Karpas-422 (cell line): ENCODE data around the gene BIN1. TPM values are rescaled to one million over a fixed set of nuclear protein-coding genes. Genes with fewer than 3 reads are reported as not detected.

Experiments used
- DNase-seq: peaks from one replicate; pipeline ENCODE4 v3.0.0-alpha.2; 2015
- H2AFZ ChIP-seq: fragments of 200-600 bp; sonication (generic); 2 replicates; pipeline ENCODE4 v1.6.1; 2014; ENCODE audit warnings: antibody characterized with exemption, low read length, mixed read lengths
- H3K27ac ChIP-seq: fragments of 200-600 bp; sonication (generic); 2 replicates; pipeline ENCODE4 v1.5.1; 2014; ENCODE audit warnings: mild to moderate bottlenecking, low read length, moderate library complexity
- H3K27me3 ChIP-seq: fragments of 200-600 bp; sonication (generic); 2 replicates; pipeline ENCODE4 v1.6.1; 2014; ENCODE audit warnings: low read length, mixed read lengths
- H3K36me3 ChIP-seq: fragments of 200-600 bp; sonication (generic); 2 replicates; pipeline ENCODE4 v1.6.1; 2014; ENCODE audit warnings: low read length, mixed read lengths; ENCODE audit not compliant: insufficient read depth
- H3K4me1 ChIP-seq: fragments of 200-600 bp; sonication (generic); 2 replicates; pipeline ENCODE4 v1.6.1; 2014; ENCODE audit warnings: mild to moderate bottlenecking, low read length, mixed read lengths
- H3K4me2 ChIP-seq: fragments of 200-600 bp; sonication (generic); 2 replicates; pipeline ENCODE4 v1.6.1; 2014; ENCODE audit warnings: low read length, low read depth, mild to moderate bottlenecking; ENCODE audit not compliant: poor library complexity, severe bottlenecking
- H3K4me3 ChIP-seq: fragments of 200-600 bp; sonication (generic); 2 replicates; pipeline ENCODE4 v1.5.1; 2014; ENCODE audit warnings: mild to moderate bottlenecking, antibody characterized with exemption, low read length, mixed read lengths
- H3K79me2 ChIP-seq: fragments of 200-600 bp; sonication (generic); 2 replicates; pipeline ENCODE4 v1.6.1; 2014; ENCODE audit warnings: mild to moderate bottlenecking, low read length, mixed read lengths
- H3K9ac ChIP-seq: fragments of 200-600 bp; sonication (generic); 2 replicates; pipeline ENCODE4 v1.6.0; 2014; ENCODE audit warnings: low read length
- H3K9me2 ChIP-seq: fragments of 200-600 bp; sonication (generic), shearing (Covaris generic); replicated peaks from 2 replicates; pipeline ENCODE4 v1.6.0; 2014; ENCODE audit warnings: mild to moderate bottlenecking, low read length, moderate library complexity; ENCODE audit not compliant: insufficient read depth
- H3K9me3 ChIP-seq: fragments of 300-700, 200-600 bp; sonication (generic); 2 replicates; pipeline ENCODE4 v1.6.1; 2014; ENCODE audit warnings: low read length, mixed read lengths
- H4K20me1 ChIP-seq: fragments of 200-600 bp; sonication (generic); 2 replicates; pipeline ENCODE4 v1.6.1; 2014; ENCODE audit warnings: mild to moderate bottlenecking, antibody characterized with exemption, low read length, low read depth; ENCODE audit not compliant: insufficient read depth
- total RNA-seq: library from RNA; depleted of rRNA; stranded (reverse); fragments of >200 nt; shearing (Covaris generic); gene quantifications from 2 replicates; pipeline ENCODE4 v1.2.3, GENCODE V29; 2014; ENCODE audit warnings: low replicate concordance

BIN1 gene
- total RNA-seq, 1 experiment from 2014 or later: 8.4 TPM

DNA sequence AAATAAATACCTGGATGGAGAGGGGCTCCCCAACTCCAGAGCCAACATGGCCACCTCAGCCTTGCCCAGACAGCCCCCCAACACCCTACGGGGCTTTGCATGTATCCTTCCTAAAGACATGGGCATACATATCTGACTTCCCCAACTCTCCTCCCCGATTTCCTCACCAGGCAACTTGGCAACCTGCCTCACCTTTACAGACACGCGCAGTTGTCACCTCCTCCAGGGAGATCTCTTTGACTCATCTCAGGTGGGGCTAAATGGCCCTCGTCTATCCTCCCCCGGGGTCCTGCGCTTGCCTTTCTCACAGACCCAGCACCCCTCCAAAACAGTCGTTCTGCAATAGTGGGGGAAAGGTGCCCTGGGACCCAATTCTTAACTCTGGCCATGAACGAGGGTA lies 10.6 kb upstream of the BIN1 start:
- H3K79me2 ChIP-seq: no peaks in the 10 kb centered on the region
- no peak overlapping the region for H2AFZ ChIP-seq
- no peaks in the 10 kb centered on the region for H3K36me3 ChIP-seq
- no peaks in the 10 kb centered on the region for H3K27me3 ChIP-seq
- H3K4me3 ChIP-seq: no peak overlapping the region
- no peak overlapping the region for H3K4me2 ChIP-seq
- DNase-seq: no peak
- no peaks in the 10 kb centered on the region for H4K20me1 ChIP-seq
- no peak overlapping the region for H3K27ac ChIP-seq
- H3K9ac ChIP-seq: no peak overlapping the region
- H3K9me3 ChIP-seq: no peaks in the 10 kb centered on the region
- H3K4me1 ChIP-seq: no peaks in the 10 kb centered on the region
- H3K9me2 ChIP-seq: no peaks in the 10 kb centered on the region

DNA sequence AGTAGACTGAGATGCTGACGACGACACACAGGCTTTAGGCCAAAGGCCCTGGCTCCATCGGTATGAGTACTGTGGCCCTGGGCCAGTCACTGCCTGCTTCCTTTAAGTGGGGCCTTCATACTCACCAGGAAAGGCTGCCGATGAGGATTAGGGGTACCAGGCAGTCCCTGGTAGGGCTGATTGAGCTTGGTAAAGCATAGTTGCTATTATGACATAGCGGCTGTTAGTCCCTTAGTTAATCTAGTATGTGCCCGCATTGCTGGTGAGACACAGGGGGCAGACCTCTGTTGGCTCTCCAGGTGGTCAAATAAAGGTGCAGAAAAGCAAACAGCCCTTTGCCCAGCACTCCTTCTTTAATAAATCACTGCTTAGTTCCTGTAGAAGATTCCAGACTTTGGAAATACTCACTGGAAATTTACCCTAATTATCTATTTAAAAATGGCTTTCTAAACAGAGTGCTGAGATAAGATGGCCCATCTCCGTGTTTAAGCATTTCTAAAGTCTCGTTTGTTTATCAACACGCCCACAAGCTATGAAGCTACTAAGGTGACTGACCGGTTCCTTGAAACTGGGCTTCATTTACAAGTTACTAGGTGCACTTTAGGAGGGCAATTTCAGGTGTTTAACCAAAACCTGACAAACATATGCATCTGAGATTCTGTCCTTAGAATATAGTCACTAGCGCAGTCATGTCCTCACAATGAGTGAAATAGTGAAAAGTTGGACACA lies 8.7 kb upstream of the BIN1 start:
- Histone ChIP-seq H3K27me3 (no peaks in the 10 kb centered on the region), H3K27ac (no peak overlapping the region), H4K20me1 (no peaks in the 10 kb centered on the region), H3K36me3 (no peaks in the 10 kb centered on the region), H3K4me3 (no peak overlapping the region), H3K4me1 (no peaks in the 10 kb centered on the region), H3K9me3 (no peaks in the 10 kb centered on the region), H3K9ac (no peak overlapping the region), H3K79me2 (no peaks in the 10 kb centered on the region), H2AFZ (no peak overlapping the region), H3K4me2 (no peak overlapping the region), H3K9me2 (no peaks in the 10 kb centered on the region)
- no peak for DNase-seq

DNA sequence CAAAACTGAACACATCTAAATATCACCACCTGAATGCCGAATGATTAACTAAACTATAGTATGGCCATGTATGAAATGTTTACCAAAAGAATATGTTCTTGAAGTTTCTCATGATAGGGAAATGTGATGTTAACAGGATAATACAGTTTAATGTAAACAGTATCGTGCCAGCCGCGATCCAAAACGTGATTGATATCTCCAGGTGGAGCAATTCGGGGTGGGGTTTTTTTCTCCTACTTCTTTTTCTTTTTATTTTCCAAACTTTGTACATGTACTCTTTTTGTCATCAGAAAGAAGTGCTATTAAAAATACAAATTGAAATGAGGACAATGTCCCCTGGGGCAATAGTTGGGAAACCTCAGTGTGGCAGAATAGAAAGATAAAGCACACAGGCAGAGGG lies 4.0 kb upstream of the BIN1 start:
- Histone ChIP-seq H3K79me2 (no peaks in the 10 kb centered on the region), H3K9me3 (no peaks in the 10 kb centered on the region), H3K27me3 (no peaks in the 10 kb centered on the region), H3K4me2 (no peak overlapping the region), H3K9me2 (no peaks in the 10 kb centered on the region), H4K20me1 (no peaks in the 10 kb centered on the region), H3K36me3 (no peaks in the 10 kb centered on the region), H2AFZ (no peak overlapping the region), H3K4me1 (peaks cover 7% of the 10 kb centered on the region), H3K9ac (no peak overlapping the region), H3K4me3 (no peak overlapping the region), H3K27ac (no peak overlapping the region)
- no peak for DNase-seq

GRCh38 chr2:127108090-127108523 lies 1.2 kb upstream of the BIN1 start:
- Histone ChIP-seq H3K4me1 (peaks cover 7% of the 10 kb centered on the region), H3K27ac (no peak overlapping the region), H3K4me2 (no peak overlapping the region), H2AFZ (no peak overlapping the region), H3K9ac (no peak overlapping the region), H3K27me3 (no peaks in the 10 kb centered on the region), H3K9me2 (no peaks in the 10 kb centered on the region), H3K36me3 (no peaks in the 10 kb centered on the region), H3K4me3 (no peak overlapping the region), H3K79me2 (no peaks in the 10 kb centered on the region), H3K9me3 (no peaks in the 10 kb centered on the region), H4K20me1 (no peaks in the 10 kb centered on the region)
- DNase-seq: no peak

- Histone ChIP-seq H3K27me3 (no peaks in the 10 kb centered on the region), H3K4me2 (peak overlapping the region; percentile 59), H3K4me3 (peak overlapping the region; percentile 53; the same call in 1 of the 2 replicates), H3K79me2 (no peaks in the 10 kb centered on the region), H3K4me1 (peaks cover 7% of the 10 kb centered on the region), H3K9ac (no peak overlapping the region), H3K36me3 (no peaks in the 10 kb centered on the region), H3K9me2 (no peaks in the 10 kb centered on the region), H2AFZ (peak overlapping the region; percentile 21; the same call in 1 of the 2 replicates), H4K20me1 (no peaks in the 10 kb centered on the region), H3K27ac (no peak overlapping the region), H3K9me3 (no peaks in the 10 kb centered on the region)
- DNase-seq: no peak
These were observed 657 bp upstream of the BIN1 start for GRCh38 chr2:127107622-127107999.

DNA sequence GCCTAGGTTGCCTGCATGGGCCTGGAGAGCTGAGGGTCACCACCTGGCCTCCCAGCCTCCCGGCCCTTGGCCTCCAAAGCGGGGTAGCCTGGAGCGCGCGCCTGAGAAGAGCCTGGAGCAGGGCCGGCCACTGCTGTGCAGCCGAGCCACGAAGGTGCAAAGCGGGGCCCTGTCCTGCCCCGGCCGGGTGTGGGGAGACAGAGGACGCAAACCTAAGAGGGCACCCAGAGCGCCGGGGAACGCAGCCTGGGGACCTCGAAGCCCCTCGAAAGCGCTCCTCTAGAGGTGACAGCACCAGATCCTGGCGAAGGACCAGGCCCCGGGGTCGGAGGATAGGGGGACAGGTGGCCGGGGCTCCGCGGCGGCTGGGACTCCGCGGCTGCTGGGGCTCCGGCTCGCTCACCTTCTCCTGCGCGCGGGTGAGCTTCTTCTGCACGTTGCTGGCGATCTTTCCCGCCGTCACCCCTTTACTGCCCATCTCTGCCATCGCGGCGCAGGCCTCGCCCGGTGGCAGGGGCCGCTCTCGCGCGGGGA lies 430 bp downstream of the BIN1 start:
- Histone ChIP-seq H3K27me3 (no peaks in the 10 kb centered on the region), H3K27ac (no peak overlapping the region), H3K4me2 (peak overlapping the region; percentile 59), H3K9me2 (no peaks in the 10 kb centered on the region), H3K36me3 (no peaks in the 10 kb centered on the region), H3K4me1 (peaks cover 7% of the 10 kb centered on the region), H3K4me3 (peak overlapping the region; percentile 53; the same call in 1 of the 2 replicates), H4K20me1 (no peaks in the 10 kb centered on the region), H3K79me2 (no peaks in the 10 kb centered on the region), H3K9ac (no peak overlapping the region), H3K9me3 (no peaks in the 10 kb centered on the region), H2AFZ (no peak overlapping the region)
- no peak for DNase-seq

DNA sequence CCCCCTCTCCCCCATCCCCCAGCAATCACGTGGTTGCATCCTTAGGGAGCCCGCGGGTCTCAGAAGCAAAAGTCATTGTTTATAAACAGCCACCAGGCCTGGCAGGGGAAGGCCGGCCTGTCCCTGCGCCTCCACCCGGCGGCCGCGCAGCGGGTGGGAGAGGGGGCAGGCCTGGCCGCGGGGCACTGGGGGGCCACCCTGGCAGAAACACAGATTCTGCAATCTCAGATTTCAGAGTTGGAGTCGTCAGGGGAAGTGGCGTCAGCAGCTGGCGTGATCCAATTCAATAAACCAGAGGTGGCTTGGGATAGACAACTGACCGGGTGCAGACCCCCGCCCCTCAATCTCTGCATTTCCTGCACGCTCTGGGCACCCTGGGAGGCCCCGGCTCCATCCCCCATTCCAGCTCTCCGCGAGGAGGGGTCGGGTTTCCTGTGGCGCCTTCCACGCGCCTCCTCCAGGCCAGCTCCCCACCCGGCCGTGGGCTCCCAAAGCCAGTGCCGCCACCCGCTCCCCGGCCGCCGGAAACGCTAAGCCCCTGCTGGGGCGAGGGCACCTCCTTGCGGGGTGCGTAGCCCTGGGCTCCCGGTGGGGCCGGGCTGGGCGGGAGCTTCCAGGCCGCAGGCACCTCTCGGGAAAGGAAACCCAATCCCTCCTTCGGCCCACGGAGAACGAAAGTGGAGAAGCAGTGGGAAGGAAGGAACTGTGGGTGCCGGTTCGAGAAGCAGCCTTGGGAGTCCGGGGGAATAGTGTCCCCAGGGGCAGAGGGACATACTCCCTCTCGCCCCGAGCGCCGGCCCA lies 1.1 kb downstream of the BIN1 start:
- Histone ChIP-seq H2AFZ (no peak overlapping the region), H3K9ac (no peak overlapping the region), H3K27ac (no peak overlapping the region), H3K4me2 (no peak overlapping the region), H3K4me1 (peaks cover 7% of the 10 kb centered on the region), H3K4me3 (no peak overlapping the region), H4K20me1 (no peaks in the 10 kb centered on the region), H3K9me3 (no peaks in the 10 kb centered on the region), H3K36me3 (no peaks in the 10 kb centered on the region), H3K27me3 (no peaks in the 10 kb centered on the region), H3K79me2 (no peaks in the 10 kb centered on the region), H3K9me2 (no peaks in the 10 kb centered on the region)
- DNase-seq: no peak

DNA sequence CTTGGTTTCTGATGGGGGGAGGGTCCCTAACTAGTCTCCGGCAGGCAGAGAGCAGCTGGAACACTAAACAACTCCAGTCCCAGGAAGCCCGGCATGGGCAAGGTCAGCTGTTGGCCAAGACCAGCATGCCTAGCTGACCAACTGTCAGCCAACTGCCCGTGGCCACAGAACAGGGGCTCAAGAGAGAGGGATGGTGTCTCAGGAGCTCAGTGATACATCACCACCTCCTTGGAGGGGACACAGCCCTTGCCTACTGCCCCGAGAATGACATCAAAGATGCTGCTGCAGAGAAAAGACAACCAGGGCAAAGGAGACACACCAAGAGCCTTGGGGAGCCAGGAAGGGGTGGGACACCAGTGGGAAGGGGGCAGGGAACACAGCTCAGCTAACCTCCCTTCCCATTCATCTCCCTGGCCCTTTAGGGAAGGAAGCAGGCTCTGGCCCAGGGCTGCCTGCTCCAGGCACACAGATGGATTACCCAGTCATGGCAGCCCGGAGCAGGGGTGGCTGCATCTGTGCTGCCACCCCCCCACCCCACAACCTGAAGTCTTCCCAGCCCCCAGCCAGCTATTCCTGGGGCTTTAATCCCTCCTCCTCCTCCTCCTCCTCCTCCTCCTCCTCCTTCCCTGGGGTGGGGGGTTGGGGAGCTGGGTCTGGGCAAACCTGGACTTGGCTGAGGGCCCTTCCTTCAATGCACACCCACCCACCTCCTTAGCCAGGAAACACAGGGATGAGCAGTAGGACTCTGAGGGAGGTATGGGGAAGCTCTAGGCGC lies 1.9 kb downstream of the BIN1 start:
- Histone ChIP-seq H2AFZ (no peak overlapping the region), H3K4me2 (no peak overlapping the region), H3K9me3 (no peaks in the 10 kb centered on the region), H3K27ac (no peak overlapping the region), H3K4me3 (no peak overlapping the region), H3K36me3 (no peaks in the 10 kb centered on the region), H4K20me1 (no peaks in the 10 kb centered on the region), H3K4me1 (peaks cover 7% of the 10 kb centered on the region), H3K27me3 (no peaks in the 10 kb centered on the region), H3K9ac (no peak overlapping the region), H3K79me2 (no peaks in the 10 kb centered on the region), H3K9me2 (no peaks in the 10 kb centered on the region)
- no peak for DNase-seq
